Sigmoid colon (tissue), 7 donors: Measurements from ENCODE around the gene CDPF1. TPM values are rescaled to one million over a fixed set of nuclear protein-coding genes. Genes with fewer than 3 reads are reported as not detected.
"Not testable (repeated sequence)": the region's sequence is repeated elsewhere in the genome, so short reads cannot be mapped to it uniquely, and the experiment has no call there.

Source experiments
- DNase-seq: peaks from one replicate; pipeline ENCODE4 v3.0.0-alpha.2; 2019
- H3K27ac ChIP-seq, 4 donors: fragments of 200-600 bp; sonication (generic); one replicate each; pipeline ENCODE4 v1.5.1; 2016 to 2019; ENCODE audit warnings: mild to moderate bottlenecking in 1 of 4
- H3K27me3 ChIP-seq, 3 donors: fragments of 200-600 bp; sonication (generic); one replicate each; pipeline ENCODE4 v1.5.1; 2019; ENCODE audit warnings: mild to moderate bottlenecking in 1 of 3
- H3K36me3 ChIP-seq, 4 donors: fragments of 200-600 bp; sonication (generic); one replicate each; pipeline ENCODE4 v1.5.1; 2016 to 2019
- H3K4me1 ChIP-seq, 4 donors: fragments of 200-600 bp; sonication (generic); one replicate each; pipeline ENCODE4 v1.5.1; 2017 to 2019
- H3K4me3 ChIP-seq, 4 donors: fragments of 200-600 bp; sonication (generic); one replicate each; pipeline ENCODE4 v1.5.1; 2017 to 2019; ENCODE audit warnings: mild to moderate bottlenecking in 2 of 4, moderate library complexity in 1 of 4
- H3K9me3 ChIP-seq, 4 donors: fragments of 200-600 bp in 3 of 4; sonication (generic) in 3 of 4; one replicate each; pipeline versions ENCODE4 v1.5.1 to v1.6.1; 2013 to 2019
- EP300 ChIP-seq, 4 donors: sonication (generic); formaldehyde crosslinking; IDR thresholded peaks; one replicate each; pipeline ENCODE4 v1.6.1; 2017; ENCODE audit warnings: antibody characterized with exemption in 4 of 4
- POLR2A ChIP-seq, 2 donors: fragments of 450-650 bp; IDR thresholded peaks; one replicate each; pipeline ENCODE4 v1.6.1; 2016; ENCODE audit warnings: antibody characterized with exemption in 2 of 2, mild to moderate bottlenecking in 2 of 2, moderate library complexity in 2 of 2
- POLR2AphosphoS5 ChIP-seq, 4 donors: sonication (generic); formaldehyde crosslinking; IDR thresholded peaks; one replicate each; pipeline ENCODE4 v1.6.1; 2017; ENCODE audit warnings: antibody characterized with exemption in 4 of 4
- WGBS, 2 donors: extraction: QIAGEN DNeasy Blood & Tissue Kit; methylation state at CpG; one replicate each; pipeline ENCODE4 v1.1.7; 2013; 5-methylcytosine and 5-hydroxymethylcytosine counted together
- intact Hi-C: fragments of 100-400 bp; cut with DNase I; formaldehyde crosslinking; loops from one replicate; pipeline ENCODE4 v1.15.1; 2023
- polyA plus RNA-seq, 3 donors: library from polyadenylated mRNA; stranded (reverse); fragments of 200-250 nt; gene quantifications; one replicate each; pipeline ENCODE4 v1.2.3, GENCODE V29; 2013
- total RNA-seq, 4 donors: library from RNA; depleted of rRNA; stranded (reverse); fragments of >200 nt; gene quantifications; one replicate each; pipeline ENCODE4 v1.1.0, GENCODE V29; 2016
- TF ChIP-seq, protein P1 (sequence below), 4 experiments: fragments of 450-650 bp in 3 of 4; fragments of 200-600 bp in 1 of 4; IDR thresholded peaks; one replicate each; pipeline ENCODE4 v1.5.1; 2016 to 2019; ENCODE audit warnings: antibody characterized with exemption in 4 of 4, mild to moderate bottlenecking in 3 of 4, moderate library complexity in 2 of 4
- donor health status: healthy with polysubstance abuse.
- donor health status: Bipolar disorder and iron deficiency.
- donor health status: healthy.

CDPF1 gene
- total and polyA plus RNA-seq, 7 donors: 7.9 to 18.9 (median 15.8) TPM

DNA sequence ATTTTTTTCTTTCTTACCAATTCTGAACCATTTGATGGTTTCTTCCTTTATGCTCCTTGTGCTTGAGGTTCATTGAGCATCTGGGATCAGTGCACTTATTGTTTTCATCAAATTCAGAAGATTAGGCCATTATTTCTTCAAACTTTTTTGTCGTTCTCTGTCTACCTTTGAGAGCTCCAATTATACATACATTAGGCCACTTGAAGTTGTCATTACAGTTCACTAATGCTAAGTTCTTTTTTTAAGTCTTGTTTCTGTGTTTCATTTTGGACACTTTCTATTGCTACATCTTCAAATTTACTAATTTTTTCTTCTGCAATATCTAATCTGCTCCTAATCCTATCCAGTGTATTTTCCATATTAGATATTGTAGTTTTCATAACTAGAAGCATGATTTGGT, 40.8 kb downstream of the CDPF1 start:
- Histone ChIP-seq H3K4me1 (no peaks in the 10 kb centered on the region), H3K4me3 (no peak overlapping the region), H3K27ac (no peak overlapping the region), H3K9me3 (peaks cover 6 to 16% (median 8%) of the 10 kb centered on the region in 4 donors), H3K27me3 (no peaks in the 10 kb centered on the region), H3K36me3 (peaks cover 5 to 42% (median 7%) of the 10 kb centered on the region in 4 donors)
- intact Hi-C loops: no loop called here
- TF ChIP-seq, protein P1, sequence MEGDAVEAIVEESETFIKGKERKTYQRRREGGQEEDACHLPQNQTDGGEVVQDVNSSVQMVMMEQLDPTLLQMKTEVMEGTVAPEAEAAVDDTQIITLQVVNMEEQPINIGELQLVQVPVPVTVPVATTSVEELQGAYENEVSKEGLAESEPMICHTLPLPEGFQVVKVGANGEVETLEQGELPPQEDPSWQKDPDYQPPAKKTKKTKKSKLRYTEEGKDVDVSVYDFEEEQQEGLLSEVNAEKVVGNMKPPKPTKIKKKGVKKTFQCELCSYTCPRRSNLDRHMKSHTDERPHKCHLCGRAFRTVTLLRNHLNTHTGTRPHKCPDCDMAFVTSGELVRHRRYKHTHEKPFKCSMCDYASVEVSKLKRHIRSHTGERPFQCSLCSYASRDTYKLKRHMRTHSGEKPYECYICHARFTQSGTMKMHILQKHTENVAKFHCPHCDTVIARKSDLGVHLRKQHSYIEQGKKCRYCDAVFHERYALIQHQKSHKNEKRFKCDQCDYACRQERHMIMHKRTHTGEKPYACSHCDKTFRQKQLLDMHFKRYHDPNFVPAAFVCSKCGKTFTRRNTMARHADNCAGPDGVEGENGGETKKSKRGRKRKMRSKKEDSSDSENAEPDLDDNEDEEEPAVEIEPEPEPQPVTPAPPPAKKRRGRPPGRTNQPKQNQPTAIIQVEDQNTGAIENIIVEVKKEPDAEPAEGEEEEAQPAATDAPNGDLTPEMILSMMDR (IDR thresholded peaks at IDR 0.05): no peak
- TF ChIP-seq POLR2AphosphoS5 (IDR thresholded peaks at IDR 0.05) (no peak), POLR2A (IDR thresholded peaks at IDR 0.05) (no peak), EP300 (IDR thresholded peaks at IDR 0.05) (no peak)
- no peak for DNase-seq
- 98 to 99% methylated on average over 1 of the region's 1 CpG for WGBS, 2 donors

DNA sequence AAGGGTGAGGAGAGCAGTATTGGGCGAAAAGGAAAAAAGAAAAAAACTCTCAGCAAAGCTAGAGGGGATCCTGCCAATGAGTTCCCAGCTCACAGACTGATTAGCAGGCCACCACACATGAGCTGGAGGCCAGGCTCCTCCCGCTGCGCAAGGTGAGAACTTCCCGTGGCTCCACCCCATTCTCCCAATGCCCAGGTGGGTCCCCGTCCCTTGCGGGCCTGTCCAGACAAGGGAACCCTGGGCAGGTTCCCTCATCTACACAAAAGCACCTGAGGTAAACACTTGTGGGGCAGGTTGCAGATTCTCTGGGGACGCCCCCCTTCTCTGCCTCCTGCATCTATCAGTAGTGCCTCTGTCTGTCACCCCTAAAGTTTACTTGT, 46.5 kb downstream of the CDPF1 start:
- peaks cover 0 to 54% (median 14%) of the 10 kb centered on the region in 4 donors for H3K36me3 ChIP-seq
- H3K4me3 ChIP-seq: no peak overlapping the region
- no peaks in the 10 kb centered on the region for H3K27me3 ChIP-seq
- no peaks in the 10 kb centered on the region for H3K4me1 ChIP-seq
- intact Hi-C loops: no loop called here
- no peak for DNase-seq
- H3K27ac ChIP-seq: no peak overlapping the region
- TF ChIP-seq POLR2AphosphoS5 (IDR thresholded peaks at IDR 0.05) (no peak), EP300 (IDR thresholded peaks at IDR 0.05) (no peak), POLR2A (IDR thresholded peaks at IDR 0.05) (no peak)
- TF ChIP-seq, protein P1 (IDR thresholded peaks at IDR 0.05): no peak
- peaks cover 0 to 7% (median 0%) of the 10 kb centered on the region in 4 donors for H3K9me3 ChIP-seq
- 25 to 73% methylated on average over 7 of the region's 7 CpGs for WGBS, 2 donors

DNA sequence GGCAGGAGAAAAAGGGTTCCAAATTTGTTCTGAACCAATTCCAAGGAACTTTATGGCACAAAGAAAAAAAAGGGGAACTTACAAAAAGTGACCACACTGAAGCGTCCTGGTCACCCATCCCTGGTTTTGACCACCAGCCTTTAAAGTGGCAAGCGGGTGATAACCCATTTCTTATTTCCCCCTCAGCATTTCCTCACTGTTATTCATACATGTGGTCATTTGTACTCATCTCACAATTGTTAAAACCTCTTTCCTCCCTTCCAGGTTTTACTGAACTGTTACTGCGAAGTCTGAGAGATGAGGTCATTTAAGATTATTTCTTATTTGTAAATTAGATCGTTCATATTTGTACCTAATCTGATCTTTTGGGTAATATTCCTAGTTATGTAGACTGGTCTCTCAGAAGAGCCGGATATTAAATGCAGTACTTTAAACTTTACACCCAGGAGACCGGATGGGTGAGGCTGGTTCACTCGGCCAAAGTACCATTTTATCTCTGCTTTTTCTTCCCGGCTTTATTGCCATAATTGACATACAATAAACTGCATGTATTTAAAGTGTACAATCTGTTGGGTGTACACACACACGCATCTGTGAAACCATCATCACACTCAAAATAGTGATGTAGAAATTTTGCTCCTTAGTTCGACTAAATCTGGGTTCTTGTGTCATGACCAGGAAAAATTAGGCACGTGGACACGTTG, 47.0 kb downstream of the CDPF1 start:
- intact Hi-C loops: no loop called here
- peaks cover 0 to 55% (median 13%) of the 10 kb centered on the region in 4 donors for H3K36me3 ChIP-seq
- H3K4me1 ChIP-seq: no peaks in the 10 kb centered on the region
- no peaks in the 10 kb centered on the region for H3K27me3 ChIP-seq
- H3K9me3 ChIP-seq: peaks cover 0 to 5% (median 0%) of the 10 kb centered on the region in 4 donors
- no peak overlapping the region for H3K27ac ChIP-seq
- TF ChIP-seq EP300 (IDR thresholded peaks at IDR 0.05) (no peak), POLR2AphosphoS5 (IDR thresholded peaks at IDR 0.05) (no peak)
- TF ChIP-seq, protein P1 (IDR thresholded peaks at IDR 0.05): no peak
- DNase-seq: no peak
- WGBS, 2 donors: 20 to 63% methylated on average over 12 of the region's 12 CpGs
- H3K4me3 ChIP-seq: no peak overlapping the region

DNA sequence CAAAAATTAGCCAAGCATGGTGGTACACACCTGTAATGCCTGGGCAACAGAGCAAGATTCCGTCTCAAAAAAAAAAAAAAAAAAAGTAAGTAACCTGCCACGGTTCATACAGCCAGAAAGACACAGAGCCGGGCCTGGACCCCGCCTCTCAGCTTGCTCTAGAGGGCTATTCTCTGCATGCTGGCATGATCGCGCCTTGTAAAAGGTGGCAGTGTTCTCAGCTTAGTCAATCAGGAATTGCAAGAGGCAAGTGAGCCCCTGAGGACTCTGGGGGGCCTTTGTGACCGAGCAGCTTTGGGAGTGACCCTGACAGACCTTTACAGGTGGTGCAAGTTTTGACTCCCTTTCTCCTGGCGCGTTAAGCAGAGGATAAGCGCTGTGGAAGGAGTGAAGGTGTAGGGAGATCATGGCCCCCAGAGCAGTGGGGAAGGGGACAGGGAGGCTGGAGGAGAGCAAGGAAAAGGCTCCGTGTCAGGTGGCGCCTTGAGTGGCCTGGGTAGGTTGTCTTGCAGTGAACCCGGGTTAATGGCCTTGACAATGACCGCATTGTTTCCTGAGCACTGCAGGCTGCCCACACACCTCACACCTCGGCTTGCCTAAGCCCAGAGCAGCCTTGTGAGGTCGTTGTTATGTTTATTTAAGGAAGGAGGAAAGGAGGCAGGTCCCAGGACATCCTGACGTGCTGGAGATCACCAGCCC, 48.9 kb downstream of the CDPF1 start:
- no peak overlapping the region for H3K27ac ChIP-seq
- intact Hi-C loops: no loop called here
- no peaks in the 10 kb centered on the region for H3K4me1 ChIP-seq
- no peaks in the 10 kb centered on the region for H3K27me3 ChIP-seq
- peaks cover 0 to 5% (median 0%) of the 10 kb centered on the region in 4 donors for H3K9me3 ChIP-seq
- WGBS, 2 donors: 17 to 61% methylated on average over 17 of the region's 17 CpGs
- no peak overlapping the region for H3K4me3 ChIP-seq
- no peak for DNase-seq
- H3K36me3 ChIP-seq: peaks cover 0 to 51% (median 11%) of the 10 kb centered on the region in 4 donors
- TF ChIP-seq, protein P1 (IDR thresholded peaks at IDR 0.05): no peak
- TF ChIP-seq POLR2A (IDR thresholded peaks at IDR 0.05): no peak
- TF ChIP-seq EP300 (IDR thresholded peaks at IDR 0.05): no peak
- no peak for TF ChIP-seq POLR2AphosphoS5 (IDR thresholded peaks at IDR 0.05)

DNA sequence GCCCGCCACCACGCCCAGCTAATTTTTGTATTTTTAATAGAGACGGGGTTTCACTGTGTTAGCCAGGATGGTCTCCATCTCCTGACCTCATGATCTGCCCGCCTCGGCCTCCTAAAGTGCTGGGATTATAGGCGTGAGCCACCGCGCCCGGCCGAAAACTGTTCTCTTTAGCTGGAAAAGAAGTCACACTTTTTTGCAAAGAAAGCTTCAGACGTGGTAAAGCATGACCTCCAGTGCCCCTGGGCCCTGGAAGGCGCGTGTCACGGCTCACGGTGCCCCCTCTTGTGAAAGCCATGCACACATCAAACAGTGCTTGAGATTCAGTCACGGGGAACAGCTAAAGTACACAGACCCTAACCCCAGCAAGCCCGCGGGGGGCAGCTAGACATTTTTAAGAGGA, 51.3 kb downstream of the CDPF1 start:
- H3K36me3 ChIP-seq: peaks cover 0 to 37% (median 6%) of the 10 kb centered on the region in 4 donors
- H3K27me3 ChIP-seq, H3K9me3 ChIP-seq, H3K4me1 ChIP-seq, DNase-seq, H3K27ac ChIP-seq, H3K4me3 ChIP-seq, intact Hi-C loops: not testable (repeated sequence)
- 93 to 95% methylated on average over 18 of the region's 18 CpGs for WGBS, 2 donors
